ENCODE results near the gene ZBTB25.

The ZBTB25 gene

GRCh38 chr14:64478634-64479250, 24.9 kb downstream of the ZBTB25 start:
- no peak for DNase-seq (ENCODE audit: low read depth in 2 of 2)

DNA sequence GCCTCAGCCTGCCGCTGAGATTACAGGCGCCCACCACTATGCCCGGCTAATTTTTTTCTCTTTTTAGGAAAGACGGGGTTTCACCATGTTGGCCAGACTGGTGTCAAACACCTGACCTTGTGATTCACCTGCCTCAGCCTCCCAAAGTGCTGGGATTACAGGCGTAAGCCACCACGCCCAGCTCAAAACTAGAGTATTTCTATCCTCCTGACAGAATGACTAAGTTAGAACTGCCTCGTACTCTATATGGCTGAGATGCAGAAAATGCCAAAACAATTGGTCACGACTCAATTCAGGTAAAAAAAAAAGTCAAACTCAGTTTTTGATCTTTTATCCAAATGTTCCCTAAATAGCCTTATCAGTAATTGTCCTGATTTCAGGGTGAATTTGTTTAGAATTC, 27.2 kb downstream of the ZBTB25 start:
- DNase-seq (ENCODE audit: low read depth in 2 of 2) = no peak

GRCh38 chr14:64475585-64476273, 27.9 kb downstream of the ZBTB25 start:
- DNase-seq (ENCODE audit: low read depth in 2 of 2) = no peak

DNA sequence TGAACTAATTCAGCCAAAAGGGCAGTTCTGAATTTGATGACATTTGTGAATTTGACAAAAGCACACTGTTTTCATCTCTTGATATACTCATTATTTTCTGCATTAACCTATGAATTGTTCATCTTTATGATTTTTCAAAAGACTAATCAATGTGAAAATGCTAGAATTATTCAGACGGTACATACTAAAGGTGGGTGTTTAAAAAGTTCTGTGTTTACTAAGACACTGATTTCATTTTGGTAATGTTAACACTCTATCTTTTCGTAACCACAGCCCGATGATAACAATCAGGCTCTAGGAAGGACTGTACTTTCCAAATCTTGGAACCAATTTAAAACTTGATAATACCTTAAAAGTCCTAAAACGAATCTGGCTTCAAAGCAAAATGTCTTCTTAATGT, 28.9 kb downstream of the ZBTB25 start:
- no peak for DNase-seq (ENCODE audit: low read depth in 2 of 2)

DNA sequence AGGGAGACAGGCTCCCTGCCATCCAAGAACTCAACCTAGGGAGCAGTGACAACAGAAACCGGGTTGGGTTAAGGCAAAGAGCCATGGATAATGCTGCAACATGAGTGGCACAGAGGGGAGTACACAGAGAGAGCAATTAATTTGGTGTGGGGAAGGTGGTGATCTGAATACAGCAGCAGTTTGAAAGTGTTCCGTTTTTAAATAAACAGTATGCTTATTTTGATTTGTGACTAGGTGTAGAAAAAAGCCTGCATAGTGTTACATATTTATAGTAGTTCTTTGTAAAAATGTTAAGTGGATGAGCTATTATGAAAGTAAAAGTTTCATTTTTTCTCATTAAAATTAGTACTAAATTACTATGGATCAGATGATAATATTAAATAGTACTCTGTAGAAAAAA, 29.6 kb downstream of the ZBTB25 start:
- no peak for DNase-seq (ENCODE audit: low read depth in 2 of 2)

GRCh38 chr14:64468451-64468850, 35.2 kb downstream of the ZBTB25 start:
- no peak for DNase-seq (ENCODE audit: low read depth in 2 of 2)

DNA sequence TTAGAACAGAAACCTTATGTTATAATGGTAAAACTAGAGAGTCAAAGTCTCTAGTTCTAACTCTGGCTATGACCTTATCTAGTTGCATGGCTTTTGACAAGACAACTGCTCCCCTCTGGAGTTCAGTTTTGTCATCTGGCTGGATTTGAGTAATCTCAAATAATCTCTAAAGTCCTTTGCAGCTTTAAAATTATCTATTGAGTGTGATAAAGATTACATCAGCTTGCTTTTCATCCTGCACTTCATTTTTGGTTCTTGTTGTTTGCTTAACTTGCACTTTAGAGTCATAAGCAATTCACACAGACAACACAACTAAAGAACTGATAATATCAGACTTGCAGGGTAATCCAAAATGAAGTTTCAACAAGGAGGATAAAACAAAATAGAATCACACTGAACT, 36.1 kb downstream of the ZBTB25 start:
- DNase-seq (ENCODE audit: low read depth in 2 of 2) = no peak

DNA sequence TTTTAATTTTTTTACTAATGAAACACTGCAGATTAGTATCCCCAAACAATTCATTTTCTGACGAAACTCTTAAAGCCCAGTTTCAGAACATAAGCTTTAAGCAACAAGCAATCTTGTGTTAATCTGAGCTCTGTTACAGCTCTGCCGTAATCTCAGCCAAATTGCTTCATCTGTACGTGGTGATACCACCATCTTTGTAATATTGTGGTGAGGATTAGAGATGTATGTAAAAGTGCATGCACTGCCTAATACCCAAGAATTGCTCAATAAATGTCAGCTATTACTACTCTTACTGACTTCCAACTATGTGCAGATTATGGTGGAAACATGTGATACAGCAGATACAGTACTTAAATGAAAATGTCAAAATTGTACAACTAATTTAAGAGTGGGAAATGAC, 36.5 kb downstream of the ZBTB25 start:
- no peak for DNase-seq (ENCODE audit: low read depth in 2 of 2)

- DNase-seq (ENCODE audit: low read depth in 2 of 2) = no peak
Observed at GRCh38 chr14:64465831-64466554, 37.6 kb downstream of the ZBTB25 start.

DNA sequence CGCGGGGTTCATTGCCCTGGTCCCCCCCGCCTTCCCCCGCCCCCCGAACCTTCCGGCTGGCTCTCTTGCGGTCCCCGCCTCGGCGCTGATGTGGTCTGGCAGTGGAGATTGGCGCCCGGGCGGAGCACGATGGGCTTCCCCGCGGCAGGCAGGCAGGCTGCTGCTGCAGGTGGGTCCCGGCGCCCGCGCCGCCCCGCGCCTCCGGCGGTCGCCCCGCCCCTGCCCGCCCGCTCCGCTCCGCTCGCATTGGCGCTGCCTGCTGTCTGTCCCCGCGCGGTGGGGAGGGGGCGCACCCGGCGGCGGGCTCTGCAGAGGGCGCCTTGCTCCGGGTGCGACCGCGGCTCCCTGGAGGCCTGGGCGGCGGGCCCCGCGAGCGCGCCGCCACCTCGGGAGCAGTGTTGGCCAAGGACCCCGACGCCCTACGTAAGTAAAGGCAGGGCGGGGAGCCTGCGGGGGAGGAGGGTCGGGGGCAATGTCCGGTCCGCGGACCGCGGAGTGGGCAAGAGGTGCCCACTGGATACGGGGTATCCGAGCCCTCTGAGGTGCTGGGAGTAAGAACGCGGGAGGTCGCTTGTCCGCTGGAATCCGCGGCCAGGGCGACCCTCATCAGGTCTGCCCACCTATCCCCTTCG, 38.3 kb downstream of the ZBTB25 start, which contains the start of gene AKAP5:
AKAP5 (plus strand) TSS at position 309 of the 632 bp plus-strand sequence. CDS start 2,896 bp downstream, outside the sequence.
- peak; percentile 21 to 41 for DNase-seq (ENCODE audit: low read depth in 2 of 2)

- DNase-seq (ENCODE audit: low read depth in 2 of 2) = no peak
Observed at GRCh38 chr14:64464651-64465050, 39.0 kb downstream of the ZBTB25 start.

DNA sequence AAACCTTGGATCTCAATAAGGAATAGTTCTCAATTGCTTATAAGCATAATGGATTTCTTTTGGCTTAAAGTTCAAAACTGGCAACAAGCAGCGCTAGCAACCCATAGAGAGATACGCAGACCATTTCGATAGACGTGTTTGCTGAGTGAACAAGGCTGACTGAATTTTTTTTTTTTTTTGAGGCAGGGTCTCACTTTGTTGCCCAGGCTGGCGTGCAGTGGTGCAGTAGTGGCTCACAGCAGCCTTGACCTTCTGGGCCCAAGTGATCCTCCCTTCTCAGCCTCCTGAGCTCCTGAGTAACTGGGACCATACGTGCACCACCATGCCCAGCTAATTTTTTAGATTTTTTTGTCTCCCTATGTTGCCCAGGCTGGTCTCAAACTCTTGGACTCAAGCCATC, 39.8 kb downstream of the ZBTB25 start:
- DNase-seq (ENCODE audit: low read depth in 2 of 2) = no peak

GRCh38 chr14:64463195-64463594, 40.4 kb downstream of the ZBTB25 start:
- no peak for DNase-seq (ENCODE audit: low read depth in 2 of 2)

DNA sequence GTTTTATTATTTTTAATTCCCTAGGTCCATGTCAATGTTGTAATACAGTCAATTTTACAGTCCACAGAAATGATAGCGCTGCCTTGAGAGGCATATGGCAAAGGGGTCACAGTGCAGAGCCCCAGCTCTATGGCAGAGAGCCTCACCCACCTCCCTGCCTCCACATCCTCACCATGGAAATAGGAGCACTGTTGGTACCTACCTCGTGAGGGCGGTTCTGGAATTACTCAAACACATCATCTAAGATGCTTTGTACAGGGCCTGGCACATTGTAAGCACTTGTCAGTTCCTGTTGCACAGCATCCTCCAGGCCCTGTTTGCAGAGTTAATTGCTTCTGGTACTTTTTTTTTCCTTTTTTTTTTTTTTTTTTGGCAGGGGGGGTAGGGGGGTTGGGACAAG, 42.4 kb downstream of the ZBTB25 start:
- DNase-seq (ENCODE audit: low read depth in 2 of 2) = no peak

GRCh38 chr14:64459405-64460136, 44.1 kb downstream of the ZBTB25 start:
- no peak for DNase-seq (ENCODE audit: low read depth in 2 of 2)

DNA sequence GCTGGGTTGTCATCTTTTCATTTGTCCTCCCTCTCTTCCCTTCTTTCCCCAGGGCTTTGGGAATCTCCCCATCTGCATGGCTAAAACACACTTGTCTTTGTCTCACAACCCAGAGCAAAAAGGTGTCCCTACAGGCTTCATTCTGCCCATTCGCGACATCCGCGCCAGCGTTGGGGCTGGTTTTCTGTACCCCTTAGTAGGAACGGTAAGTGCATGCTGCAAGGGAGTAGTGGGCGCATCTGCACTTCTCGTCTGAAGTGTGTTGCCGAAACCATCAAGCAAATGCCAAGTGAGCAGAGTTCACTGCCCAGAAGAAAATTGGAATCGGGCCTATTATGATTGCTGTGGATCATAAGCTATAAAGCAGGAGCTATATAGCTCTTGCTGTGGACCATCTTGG, 49.0 kb downstream of the ZBTB25 start:
- no peak for DNase-seq (ENCODE audit: low read depth in 2 of 2)

DNA sequence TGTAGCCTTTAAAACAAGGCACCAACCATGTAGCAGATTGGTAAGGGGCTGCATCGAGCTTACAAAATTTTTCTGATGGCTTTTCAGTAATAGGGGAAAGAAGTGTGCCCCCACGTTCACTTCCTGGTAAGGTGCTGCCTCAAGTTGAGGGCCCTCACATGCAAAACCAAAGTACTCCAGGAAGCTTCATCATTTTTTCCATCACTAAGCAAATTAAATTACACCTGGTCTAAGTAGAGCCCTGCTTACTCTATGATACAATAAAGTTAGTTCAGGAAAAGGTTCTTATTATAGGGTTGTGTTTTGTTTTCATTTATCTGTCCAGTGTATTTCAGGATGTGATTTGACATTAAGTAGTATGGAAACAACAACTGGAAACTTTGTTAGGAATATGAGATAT, 53.4 kb downstream of the ZBTB25 start:
- no peak for DNase-seq (ENCODE audit: low read depth in 2 of 2)

DNA sequence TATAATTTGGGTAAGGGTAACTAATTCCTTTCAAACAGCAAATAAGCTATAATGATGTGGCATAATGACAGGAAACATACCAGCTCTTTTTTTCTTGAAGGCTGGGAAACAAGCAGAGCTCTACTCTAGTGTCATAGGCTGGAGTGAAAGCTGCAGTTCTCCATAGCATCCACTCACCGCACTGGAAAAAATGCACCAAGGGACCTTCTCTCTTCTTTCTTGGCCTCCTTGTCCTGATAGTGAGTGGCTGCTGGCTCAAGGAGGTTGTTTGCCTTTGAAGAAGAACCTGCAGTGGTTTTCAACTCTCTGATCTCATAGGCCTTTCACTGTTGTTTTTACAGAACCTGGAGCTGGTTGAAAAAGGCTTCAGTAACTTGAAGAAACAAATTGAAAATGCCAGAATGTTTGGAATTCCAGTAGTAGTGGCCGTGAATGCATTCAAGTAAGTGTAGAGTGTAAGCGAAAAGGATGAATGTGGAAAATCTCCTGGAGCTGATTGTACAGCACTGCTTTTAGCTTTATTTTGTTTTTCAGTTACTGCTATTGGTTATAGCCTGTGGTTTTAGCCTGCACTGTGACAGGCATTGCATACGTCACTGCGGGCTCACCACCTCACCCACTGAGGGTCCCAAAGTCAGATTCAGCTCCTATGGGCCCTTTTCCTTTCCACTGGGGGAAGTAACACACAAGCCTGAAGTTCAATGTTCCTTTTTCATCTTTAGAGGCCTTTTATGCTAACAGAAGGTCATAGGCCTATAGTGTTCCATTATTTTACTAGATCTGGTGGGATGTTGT, 55.6 kb downstream of the ZBTB25 start:
- no peak for DNase-seq (ENCODE audit: low read depth in 2 of 2)

DNA sequence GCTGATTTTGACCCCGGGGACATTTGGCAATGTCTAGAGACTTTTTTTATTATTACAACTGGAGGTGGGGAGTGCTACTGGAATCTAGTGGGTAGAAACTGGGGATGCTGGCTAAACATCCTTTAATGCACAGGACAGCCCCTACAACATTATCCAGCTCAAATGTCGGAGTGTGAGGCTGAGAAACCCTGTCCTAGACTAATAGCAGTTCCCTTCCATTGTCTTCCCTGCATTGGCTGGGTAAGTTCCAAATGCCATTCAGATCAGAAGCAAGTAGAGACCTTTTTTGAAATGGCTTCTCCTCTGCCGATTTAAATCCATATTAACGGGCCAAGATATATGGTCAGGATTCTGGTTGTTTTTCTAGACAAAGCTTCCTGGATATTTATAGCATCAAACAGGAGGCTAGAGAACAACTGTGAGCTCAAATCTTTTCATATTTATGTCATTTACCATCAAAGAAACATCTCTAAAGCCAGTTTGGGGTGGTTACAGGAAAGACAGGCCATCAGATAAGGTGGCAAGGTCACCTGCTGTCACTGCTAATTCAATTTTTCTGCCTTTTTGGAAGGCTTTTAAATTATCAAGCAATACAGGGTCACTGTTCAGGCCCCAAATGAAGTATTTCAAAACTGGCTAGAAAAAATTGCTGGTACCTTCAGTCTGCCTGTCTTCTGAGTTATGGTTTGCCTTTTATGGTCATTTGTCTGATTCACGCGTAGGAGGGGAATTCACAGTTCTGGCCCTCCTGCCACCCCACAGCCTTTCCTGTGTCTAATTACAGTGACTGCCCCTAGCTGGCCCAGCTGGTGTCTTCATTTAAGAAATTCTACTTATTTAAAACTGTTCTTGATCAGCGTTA, 58.4 kb downstream of the ZBTB25 start:
- peak in 1 of 2 experiments; percentile 19 for DNase-seq (ENCODE audit: low read depth in 2 of 2)

- no peak for DNase-seq (ENCODE audit: low read depth in 2 of 2)
Observed at GRCh38 chr14:64444140-64444539, 59.5 kb downstream of the ZBTB25 start.

All from stimulated activated CD4-positive, alpha-beta T cell treated with anti-CD3 and anti-CD28 coated beads, Interleukin-12 subunit alpha, Interleukin-12 subunit beta, amount 100 ng/mL, for 24 hours (primary cell).